Aorta (tissue), 5 donors: ENCODE data around the gene IRF3. TPM values are rescaled to one million over a fixed set of nuclear protein-coding genes. Genes with fewer than 3 reads are reported as not detected.
"Not testable (repeated sequence)": the region's sequence is repeated elsewhere in the genome, so short reads cannot be mapped to it uniquely, and the experiment has no call there.

Experiments
- ATAC-seq: fragments of 200-7000 bp; cut with Tn5 transposase; one replicate; pipeline ENCODE4 v1.9.1; 2022; ENCODE audit warnings: moderate library complexity; ENCODE audit not compliant: low FRiP score
- DNase-seq, 2 donors: peaks; one replicate each; pipeline ENCODE4 v3.0.0-alpha.2; 2020
- H3K27ac ChIP-seq, 2 donors: one replicate each; pipeline ENCODE4 v1.5.1; 2013; ENCODE audit warnings: low read length in 2 of 2, mild to moderate bottlenecking in 2 of 2, moderate library complexity in 2 of 2, control low read depth in 1 of 2, inconsistent platforms in 1 of 2, low read depth in 1 of 2
- H3K27me3 ChIP-seq, 2 donors: one replicate each; pipeline ENCODE4 v1.6.1; 2013; ENCODE audit warnings: control low read depth in 1 of 2, low read length in 1 of 2, mild to moderate bottlenecking in 1 of 2, moderate library complexity in 1 of 2; ENCODE audit not compliant: insufficient read depth in 2 of 2, control insufficient read depth in 1 of 2
- H3K36me3 ChIP-seq, 2 donors: one replicate each; pipeline ENCODE4 v1.6.1; 2013; ENCODE audit warnings: control low read depth in 1 of 2, low read length in 1 of 2, mild to moderate bottlenecking in 1 of 2; ENCODE audit not compliant: insufficient read depth in 2 of 2, control insufficient read depth in 1 of 2
- H3K4me1 ChIP-seq, 2 donors: one replicate each; pipeline ENCODE4 v1.6.1; 2013; ENCODE audit warnings: low read length in 2 of 2, control low read depth in 1 of 2, mild to moderate bottlenecking in 1 of 2, moderate library complexity in 1 of 2; ENCODE audit not compliant: insufficient read depth in 2 of 2, control insufficient read depth in 1 of 2
- H3K4me3 ChIP-seq, 2 donors: one replicate each; pipeline ENCODE4 v1.5.1; 2013; ENCODE audit warnings: low read length in 2 of 2, control low read depth in 1 of 2, mild to moderate bottlenecking in 1 of 2
- H3K9me3 ChIP-seq: one replicate; pipeline ENCODE4 v1.6.1; 2013; ENCODE audit warnings: mild to moderate bottlenecking, low read length; ENCODE audit not compliant: control insufficient read depth
- WGBS, 2 donors: extraction: QIAGEN DNeasy Blood & Tissue Kit; methylation state at CpG; one replicate each; pipeline ENCODE4 v1.1.7; 2013; 5-methylcytosine and 5-hydroxymethylcytosine counted together
- intact Hi-C, 2 donors: fragments of 100-400 bp; cut with DNase I; formaldehyde crosslinking; loops; one replicate each; pipeline versions ENCODE4 v1.14.2 to v1.15.0; 2022
- polyA plus RNA-seq, 2 donors: library from polyadenylated mRNA; stranded (reverse); fragments of 200-250 nt; gene quantifications; one replicate each; pipeline ENCODE4 v1.2.3, GENCODE V29; 2013
- total RNA-seq, 2 donors: library from RNA; stranded (reverse); fragmentation: NEBNext Ultra II Directional; extraction: Animal tissue kit (Norgen Biotek cat#: 25700); gene quantifications; one replicate each; pipeline ENCODE4 v1.2.1, GENCODE V29; 2021
- donor health status: healthy with polysubstance abuse.
- donor health status: Bipolar disorder and iron deficiency.
- donor health status: DM: no; HTN: no; CAD: no.
- donor health status: DM: no; HTN: no; CAD: no.
- donor health status: DM: yes; HTN: yes; CAD: no.

The IRF3 gene
- total and polyA plus RNA-seq, 4 donors, result 37.8 to 278 (median 68.2) TPM

- WGBS, 2 donors, result 7 to 8% methylated on average over 9 of the region's 9 CpGs
- no peaks in the 10 kb centered on the region for H3K27me3 ChIP-seq
- peak; percentile 42 for ATAC-seq
- no peaks in the 10 kb centered on the region for H3K4me1 ChIP-seq
- intact Hi-C loops, result no loop called here
- no peak overlapping the region for H3K27ac ChIP-seq
- peaks cover 0 to 3% of the 10 kb centered on the region in 2 donors for H3K36me3 ChIP-seq
- H3K9me3 ChIP-seq, result no peaks in the 10 kb centered on the region
- no peak overlapping the region for H3K4me3 ChIP-seq
- no peak for DNase-seq
These were observed 34.6 kb downstream of the IRF3 start for GRCh38 chr19:49631014-49631588.

GRCh38 chr19:49629659-49630058 lies 36.0 kb downstream of the IRF3 start:
- no peak overlapping the region for H3K4me3 ChIP-seq
- no peaks in the 10 kb centered on the region for H3K9me3 ChIP-seq
- H3K27ac ChIP-seq, result no peak overlapping the region

GRCh38 chr19:49626226-49626625 lies 39.4 kb downstream of the IRF3 start:
- peaks cover 0 to 4% of the 10 kb centered on the region in 2 donors for H3K36me3 ChIP-seq
- no peak for ATAC-seq
- 84 to 86% methylated on average over 11 of the region's 11 CpGs for WGBS, 2 donors
- H3K4me1 ChIP-seq, result no peaks in the 10 kb centered on the region
- intact Hi-C loops, result no loop called here
- H3K27ac ChIP-seq, result no peak overlapping the region
- no peak overlapping the region for H3K4me3 ChIP-seq
- no peaks in the 10 kb centered on the region for H3K9me3 ChIP-seq
- no peak for DNase-seq
- H3K27me3 ChIP-seq, result no peaks in the 10 kb centered on the region

More at GRCh38 chr19:49629659-49630058, 36.0 kb downstream of the IRF3 start:
- DNase-seq (no peak), ATAC-seq (no peak)
- H3K27me3 ChIP-seq, result no peaks in the 10 kb centered on the region
- no peaks in the 10 kb centered on the region for H3K4me1 ChIP-seq
- 79 to 83% methylated on average over 9 of the region's 9 CpGs for WGBS, 2 donors
- H3K36me3 ChIP-seq, result peaks cover 0 to 2% of the 10 kb centered on the region in 2 donors
- intact Hi-C loops, result no loop called here

- no peak overlapping the region for H3K27ac ChIP-seq
- 83 to 86% methylated on average over 27 of the region's 27 CpGs for WGBS, 2 donors
- no peaks in the 10 kb centered on the region for H3K9me3 ChIP-seq
- no peak for DNase-seq
- peak; percentile 13 for ATAC-seq
- H3K36me3 ChIP-seq, result peaks cover 0 to 6% of the 10 kb centered on the region in 2 donors
- intact Hi-C loops, result no loop called here
- no peaks in the 10 kb centered on the region for H3K4me1 ChIP-seq
- no peak overlapping the region for H3K4me3 ChIP-seq
- no peaks in the 10 kb centered on the region for H3K27me3 ChIP-seq
These were observed 40.4 kb downstream of the IRF3 start for GRCh38 chr19:49624967-49625910.

GRCh38 chr19:49617860-49618259 lies 47.8 kb downstream of the IRF3 start:
- 91 to 93% methylated on average over 13 of the region's 13 CpGs for WGBS, 2 donors
- H3K4me1 ChIP-seq, intact Hi-C loops, DNase-seq, H3K27ac ChIP-seq, H3K9me3 ChIP-seq, H3K4me3 ChIP-seq, H3K27me3 ChIP-seq, ATAC-seq: not testable (repeated sequence)
- peaks cover 0 to 11% of the 10 kb centered on the region in 2 donors for H3K36me3 ChIP-seq

GRCh38 chr19:49616945-49617344 lies 48.7 kb downstream of the IRF3 start:
- WGBS, 2 donors, result 90 to 94% methylated on average over 7 of the region's 7 CpGs
- no peak for DNase-seq
- Histone ChIP-seq H3K4me3 (no peak overlapping the region), H3K4me1 (no peaks in the 10 kb centered on the region), H3K36me3 (peaks cover 0 to 11% of the 10 kb centered on the region in 2 donors), H3K27ac (no peak overlapping the region), H3K9me3 (no peaks in the 10 kb centered on the region), H3K27me3 (no peaks in the 10 kb centered on the region)
- intact Hi-C loops, result no loop called here
- ATAC-seq, result no peak

- no peaks in the 10 kb centered on the region for H3K9me3 ChIP-seq
- no peak overlapping the region for H3K27ac ChIP-seq
- H3K4me3 ChIP-seq, result no peak overlapping the region
- 95 to 96% methylated on average over 7 of the region's 7 CpGs for WGBS, 2 donors
- H3K27me3 ChIP-seq, result no peaks in the 10 kb centered on the region
- no peaks in the 10 kb centered on the region for H3K4me1 ChIP-seq
- H3K36me3 ChIP-seq, result peaks cover 0 to 11% of the 10 kb centered on the region in 2 donors
- DNase-seq, result no peak
- intact Hi-C loops, result no loop called here
- ATAC-seq, result no peak
These were observed 49.1 kb downstream of the IRF3 start for GRCh38 chr19:49616532-49616931.

- 95 to 97% methylated on average over 23 of the region's 23 CpGs for WGBS, 2 donors
- intact Hi-C loops, result no loop called here
- Histone ChIP-seq H3K9me3 (no peaks in the 10 kb centered on the region), H3K36me3 (peaks cover 0 to 11% of the 10 kb centered on the region in 2 donors), H3K4me3 (no peak overlapping the region), H3K4me1 (no peaks in the 10 kb centered on the region), H3K27me3 (no peaks in the 10 kb centered on the region), H3K27ac (no peak overlapping the region)
- DNase-seq (no peak), ATAC-seq (no peak)
These were observed 49.8 kb downstream of the IRF3 start for GRCh38 chr19:49615861-49616260.
